ENCODE results near the gene SQOR. TPM values are rescaled to one million over a fixed set of nuclear protein-coding genes. Genes with fewer than 3 reads are reported as not detected.

Gene SQOR
- total and polyA plus RNA-seq, 2 of the 4 experiments (the other 2 are of a cell fraction) = 22.1 to 40.3 TPM

DNA sequence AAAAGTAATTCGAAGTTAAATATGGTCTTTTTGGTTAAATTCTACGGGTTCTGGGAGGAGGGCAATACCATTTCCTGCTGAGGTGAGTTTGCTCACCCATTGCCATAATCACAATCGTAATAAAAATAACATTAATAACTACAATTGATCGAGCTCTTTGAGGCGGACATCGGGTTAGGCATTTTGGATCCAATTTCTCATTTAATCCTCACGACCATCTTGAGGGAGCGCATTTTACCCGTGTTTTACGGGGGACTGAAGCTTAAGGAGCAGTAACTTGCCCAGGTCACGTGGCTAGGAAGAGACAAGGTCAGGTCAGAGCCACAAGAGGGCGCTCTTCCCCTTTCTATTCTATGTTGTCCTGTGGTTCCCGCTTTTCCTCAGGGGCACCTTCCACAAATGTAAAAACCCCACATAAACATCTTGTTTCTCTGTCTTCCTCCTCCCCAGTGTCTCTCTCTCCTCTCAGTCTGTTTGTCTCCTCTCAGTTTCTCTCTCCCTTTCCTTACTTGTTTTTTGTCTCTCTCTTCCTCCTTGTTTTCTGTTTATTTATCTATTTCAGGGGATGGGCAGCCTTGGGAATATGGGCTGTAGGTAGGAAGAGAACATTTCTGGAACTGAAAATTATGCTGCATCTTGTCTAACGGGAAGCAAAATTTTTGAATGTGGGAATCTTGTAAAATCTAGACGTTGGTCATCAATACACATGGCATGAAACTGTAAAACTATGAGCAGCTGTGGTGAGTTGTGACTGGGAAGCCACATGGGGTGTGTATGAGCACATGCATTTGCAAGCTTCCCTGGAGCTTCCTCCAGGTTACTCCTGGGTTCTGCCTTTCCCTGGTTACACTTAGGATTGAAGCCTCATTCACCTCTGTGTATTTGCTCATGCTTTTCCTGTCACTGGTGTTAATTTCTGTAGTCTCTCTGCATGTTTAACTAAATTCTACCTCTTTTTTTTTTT, 71.0 kb downstream of the SQOR start:
- Histone ChIP-seq H3K23ac (ENCODE audit: low read depth, low read length) (peak overlapping the region; percentile 20; the same call in 1 of the 2 replicates), H3K79me1 (ENCODE audit: low read depth in 1 of 2, low read length in 2 of 2) (no peaks in the 10 kb centered on the region), H4K8ac (ENCODE audit: low read depth in 2 of 2, low read length in 2 of 2) (peak overlapping the region; percentile 38 to 71), H2BK20ac (ENCODE audit: low read depth, low read length) (peak overlapping the region; percentile 34; the same call in 1 of the 2 replicates), H3K9ac (ENCODE audit: low read depth, low read length) (peak overlapping the region; percentile 72), H2BK5ac (ENCODE audit: low read depth, low read length, poor library complexity, severe bottlenecking) (peak overlapping the region; percentile 37), H2AFZ (replicated peaks; ENCODE audit: low read length, poor library complexity) (peak overlapping the region; percentile 88), H3K9me1 (ENCODE audit: insufficient read depth, low read length) (no peaks in the 10 kb centered on the region), H3K4ac (ENCODE audit: low read depth, low read length) (peak overlapping the region; percentile 12; the same call in 1 of the 2 replicates), H2BK15ac (ENCODE audit: low read depth, low read length) (peak overlapping the region; percentile 51; the same call in 1 of the 3 replicates), H3K56ac (ENCODE audit: extremely low read depth, insufficient read depth, low read length) (peak overlapping the region; percentile 33; the same call in 1 of the 2 replicates), H3K4me2 (ENCODE audit: low read depth, low read length) (peak overlapping the region; percentile 71), H3K27me3 (ENCODE audit: control insufficient read depth, insufficient read depth, low read length) (0 out of 2 replicates have a peak, but pooled peaks cover 2% of the 10 kb centered on the region), H3K36me3 (ENCODE audit: control insufficient read depth, insufficient read depth, low read length) (no peaks in the 10 kb centered on the region), H3K4me3 (ENCODE audit: insufficient read depth, low read depth, low read length) (peak overlapping the region; percentile 43), H4K20me1 (ENCODE audit: insufficient read depth, low read length) (no peaks in the 10 kb centered on the region), H3K27ac (ENCODE audit: insufficient read depth, low read length) (no peak overlapping the region), H3K9me3 (ENCODE audit: control insufficient read depth, insufficient read depth, low read length) (no peaks in the 10 kb centered on the region), H3K4me1 (ENCODE audit: control insufficient read depth, insufficient read depth, low read length) (no peaks in the 10 kb centered on the region), H2AK9ac (replicated peaks; ENCODE audit: low read depth, low read length, poor library complexity) (no peak overlapping the region), H3K14ac (replicated peaks; ENCODE audit: low read depth, low read length) (peak overlapping the region; percentile 59; the same call in 1 of the 2 replicates), H4K91ac (ENCODE audit: insufficient read depth, low read depth, low read length) (no peak overlapping the region; the same call in 1 of the 2 replicates), H3K18ac (ENCODE audit: low read depth, low read length) (peak overlapping the region; percentile 68; the same call in 1 of the 2 replicates), H2BK120ac (ENCODE audit: low read depth, low read length) (peak overlapping the region; percentile 64; the same call in 1 of the 2 replicates), H4K5ac (ENCODE audit: low read depth, low read length) (no peak overlapping the region), H2AK5ac (ENCODE audit: low read depth, low read length) (no peak overlapping the region)
- dilution Hi-C loops (cut with HindIII; ENCODE audit: low sequenced_read_pairs, unreplicated experiment) = no loop called here
- intact Hi-C loops (cut with micrococcal nuclease) = loop anchor here (1.0 to 10.0 kb wide), 4 partner anchors 65 to 1477 kb away; no protein-coding TSS in a partner anchor
- ATAC-seq (ENCODE audit: low read depth) = peak; percentile 83
- WGBS, 2 experiments (ENCODE audit: extremely low coverage in 2 of 2, insufficient read length in 1 of 2) = 3% methylated on average over 5 of the region's 15 CpGs; no CpG with 5 or more reads in 1 of the 2 experiments
- ChIA-PET POLR2A (ENCODE audit: unreplicated experiment) (no interaction called here), CTCF (interaction anchor here (0.6 to 1.3 kb wide), 16 partner anchors 8 to 1229 kb away, joined by 3 to 5 read pairs (median 3); no protein-coding TSS in a partner anchor)
- peak; percentile 86 for DNase-seq
- BruUV-seq (replicated peaks) = no TSS peak
- in situ Hi-C loops (cut with MboI; ENCODE audit: low sequenced_read_pairs) = no loop called here
- TF ChIP-seq RCOR1 (IDR thresholded peaks at IDR 0.05; ENCODE audit: insufficient replicate concordance, low read length) (no peak), POLR2A (IDR thresholded peaks at IDR 0.05; ENCODE audit: low read depth, low read length) (no peak), CHD1 (IDR thresholded peaks at IDR 0.05; ENCODE audit: low read depth, low read length) (no peak), MAFK (IDR thresholded peaks at IDR 0.05; ENCODE audit: low read depth, low read length) (no peak), ELK1 (IDR thresholded peaks at IDR 0.05; ENCODE audit: borderline replicate concordance, low read depth, low read length) (no peak), CTCF (conservative IDR thresholded peaks at IDR 0.05; ENCODE audit: low read depth, low read length) (peak; percentile 87), SMC3 (IDR thresholded peaks at IDR 0.05; ENCODE audit: low read depth, low read length) (peak; percentile 67), FOS (IDR thresholded peaks at IDR 0.05; ENCODE audit: low read depth, low read length) (no peak), MAZ (IDR thresholded peaks at IDR 0.05; ENCODE audit: borderline replicate concordance, low read depth, low read length) (no peak), RFX5 (IDR thresholded peaks at IDR 0.05; ENCODE audit: low read depth, low read length) (no peak), BHLHE40 (IDR thresholded peaks at IDR 0.05; ENCODE audit: low read depth, low read length) (peak; percentile 74; the same call in 1 of the 2 replicates)
- TF ChIP-seq, protein P1, sequence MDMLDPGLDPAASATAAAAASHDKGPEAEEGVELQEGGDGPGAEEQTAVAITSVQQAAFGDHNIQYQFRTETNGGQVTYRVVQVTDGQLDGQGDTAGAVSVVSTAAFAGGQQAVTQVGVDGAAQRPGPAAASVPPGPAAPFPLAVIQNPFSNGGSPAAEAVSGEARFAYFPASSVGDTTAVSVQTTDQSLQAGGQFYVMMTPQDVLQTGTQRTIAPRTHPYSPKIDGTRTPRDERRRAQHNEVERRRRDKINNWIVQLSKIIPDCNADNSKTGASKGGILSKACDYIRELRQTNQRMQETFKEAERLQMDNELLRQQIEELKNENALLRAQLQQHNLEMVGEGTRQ (IDR thresholded peaks at IDR 0.05; ENCODE audit: low read depth, low read length) = peak; percentile 95

Measured in IMR-90 (cell line).